ENCODE data around the gene SLC8A3. TPM values are rescaled to one million over a fixed set of nuclear protein-coding genes. Genes with fewer than 3 reads are reported as not detected.
A peak's percentile ranks its signal among the peaks of the same experiment; 100 is the strongest.

The SLC8A3 gene, protein sequence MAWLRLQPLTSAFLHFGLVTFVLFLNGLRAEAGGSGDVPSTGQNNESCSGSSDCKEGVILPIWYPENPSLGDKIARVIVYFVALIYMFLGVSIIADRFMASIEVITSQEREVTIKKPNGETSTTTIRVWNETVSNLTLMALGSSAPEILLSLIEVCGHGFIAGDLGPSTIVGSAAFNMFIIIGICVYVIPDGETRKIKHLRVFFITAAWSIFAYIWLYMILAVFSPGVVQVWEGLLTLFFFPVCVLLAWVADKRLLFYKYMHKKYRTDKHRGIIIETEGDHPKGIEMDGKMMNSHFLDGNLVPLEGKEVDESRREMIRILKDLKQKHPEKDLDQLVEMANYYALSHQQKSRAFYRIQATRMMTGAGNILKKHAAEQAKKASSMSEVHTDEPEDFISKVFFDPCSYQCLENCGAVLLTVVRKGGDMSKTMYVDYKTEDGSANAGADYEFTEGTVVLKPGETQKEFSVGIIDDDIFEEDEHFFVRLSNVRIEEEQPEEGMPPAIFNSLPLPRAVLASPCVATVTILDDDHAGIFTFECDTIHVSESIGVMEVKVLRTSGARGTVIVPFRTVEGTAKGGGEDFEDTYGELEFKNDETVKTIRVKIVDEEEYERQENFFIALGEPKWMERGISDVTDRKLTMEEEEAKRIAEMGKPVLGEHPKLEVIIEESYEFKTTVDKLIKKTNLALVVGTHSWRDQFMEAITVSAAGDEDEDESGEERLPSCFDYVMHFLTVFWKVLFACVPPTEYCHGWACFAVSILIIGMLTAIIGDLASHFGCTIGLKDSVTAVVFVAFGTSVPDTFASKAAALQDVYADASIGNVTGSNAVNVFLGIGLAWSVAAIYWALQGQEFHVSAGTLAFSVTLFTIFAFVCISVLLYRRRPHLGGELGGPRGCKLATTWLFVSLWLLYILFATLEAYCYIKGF
- 0.24 and 0.71 TPM in 2 replicates for total RNA-seq (ENCODE audit: low replicate concordance)

DNA sequence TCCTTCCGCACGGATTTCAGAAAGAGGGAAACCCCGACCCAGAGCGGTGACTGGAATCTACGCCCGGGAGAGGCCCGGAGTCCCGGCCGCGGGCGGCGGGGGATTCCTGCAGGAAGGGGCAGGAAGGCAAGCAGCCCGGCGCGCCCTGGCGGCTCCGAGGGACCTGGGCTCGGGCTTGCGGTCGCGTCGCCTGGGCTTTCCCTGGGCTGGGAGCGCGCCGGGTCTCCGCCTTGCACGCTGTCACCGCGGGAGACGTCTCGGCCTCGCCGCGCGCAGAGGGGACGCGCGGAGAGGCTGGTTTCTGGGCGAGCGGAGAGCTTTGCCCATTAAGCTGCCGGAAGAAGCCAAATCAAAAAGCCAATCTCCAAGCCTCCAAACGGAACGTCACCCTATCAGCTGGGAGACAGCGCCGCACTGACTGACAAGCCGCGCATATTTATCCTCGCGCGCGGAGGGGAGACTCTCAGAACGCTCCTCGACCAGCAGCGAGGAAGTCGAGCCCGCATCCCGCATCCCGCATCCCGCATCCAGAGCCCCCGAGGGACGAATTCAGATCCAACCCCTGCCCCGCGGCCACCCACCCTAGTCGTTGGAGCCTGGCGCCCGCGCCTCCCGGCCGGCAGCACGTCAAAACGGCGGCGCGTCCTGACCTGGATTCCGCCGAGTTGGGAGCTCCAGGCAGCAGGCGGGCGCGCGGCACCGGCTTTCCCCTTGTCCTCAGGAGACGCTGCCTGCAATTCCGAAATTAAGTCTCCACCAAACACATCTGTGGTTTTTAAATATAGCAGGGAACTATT is at the start of gene SLC8A3:
SLC8A3 (minus strand) TSS at position 293 of the 797 bp plus-strand sequence. CDS start 20,529 bp downstream, outside the sequence.
- peak; percentile 77 for DNase-seq (ENCODE audit: low spot score)
- TF ChIP-seq EZH2phosphoT487 (IDR thresholded peaks at IDR 0.05): peak; percentile 69
- peak; percentile 78 for TF ChIP-seq EZH2 (IDR thresholded peaks at IDR 0.05)
- TF ChIP-seq, protein P1, sequence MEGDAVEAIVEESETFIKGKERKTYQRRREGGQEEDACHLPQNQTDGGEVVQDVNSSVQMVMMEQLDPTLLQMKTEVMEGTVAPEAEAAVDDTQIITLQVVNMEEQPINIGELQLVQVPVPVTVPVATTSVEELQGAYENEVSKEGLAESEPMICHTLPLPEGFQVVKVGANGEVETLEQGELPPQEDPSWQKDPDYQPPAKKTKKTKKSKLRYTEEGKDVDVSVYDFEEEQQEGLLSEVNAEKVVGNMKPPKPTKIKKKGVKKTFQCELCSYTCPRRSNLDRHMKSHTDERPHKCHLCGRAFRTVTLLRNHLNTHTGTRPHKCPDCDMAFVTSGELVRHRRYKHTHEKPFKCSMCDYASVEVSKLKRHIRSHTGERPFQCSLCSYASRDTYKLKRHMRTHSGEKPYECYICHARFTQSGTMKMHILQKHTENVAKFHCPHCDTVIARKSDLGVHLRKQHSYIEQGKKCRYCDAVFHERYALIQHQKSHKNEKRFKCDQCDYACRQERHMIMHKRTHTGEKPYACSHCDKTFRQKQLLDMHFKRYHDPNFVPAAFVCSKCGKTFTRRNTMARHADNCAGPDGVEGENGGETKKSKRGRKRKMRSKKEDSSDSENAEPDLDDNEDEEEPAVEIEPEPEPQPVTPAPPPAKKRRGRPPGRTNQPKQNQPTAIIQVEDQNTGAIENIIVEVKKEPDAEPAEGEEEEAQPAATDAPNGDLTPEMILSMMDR (IDR thresholded peaks at IDR 0.05): no peak
- Histone ChIP-seq H3K27me3 (peaks cover 75% of the 10 kb centered on the region), H3K4me2 (peak within 1 kb of the TSS; percentile 100), H3K4me1 (peaks cover 22% of the 10 kb centered on the region), H3K79me2 (ENCODE audit: low read depth) (no peaks in the 10 kb centered on the region), H4K20me1 (ENCODE audit: low read depth) (no peaks in the 10 kb centered on the region), H3K27ac (no peak within 1 kb of the TSS), H3K9ac (no peak within 1 kb of the TSS), H3K4me3 (peak within 1 kb of the TSS; percentile 76), H3K36me3 (no peaks in the 10 kb centered on the region), H3K9me3 (ENCODE audit: low read depth) (no peaks in the 10 kb centered on the region), H3F3A (ENCODE audit: low read depth) (peaks cover 16% of the 10 kb centered on the region), H2AFZ (replicated peaks) (peak within 1 kb of the TSS; percentile 87)
- peak within 1 kb of the TSS; percentile 94 for H3K4me3 Mint-ChIP-seq
- H3K27ac Mint-ChIP-seq: peak within 1 kb of the TSS; percentile 17
- no peaks in the 10 kb centered on the region for H3K9me3 Mint-ChIP-seq
- peaks cover 20% of the 10 kb centered on the region for H3K27me3 Mint-ChIP-seq (ENCODE audit: insufficient read depth, low read depth)
- no peaks in the 10 kb centered on the region for H3K36me3 Mint-ChIP-seq
- H3K4me1 Mint-ChIP-seq: peaks cover 22% of the 10 kb centered on the region

DNA sequence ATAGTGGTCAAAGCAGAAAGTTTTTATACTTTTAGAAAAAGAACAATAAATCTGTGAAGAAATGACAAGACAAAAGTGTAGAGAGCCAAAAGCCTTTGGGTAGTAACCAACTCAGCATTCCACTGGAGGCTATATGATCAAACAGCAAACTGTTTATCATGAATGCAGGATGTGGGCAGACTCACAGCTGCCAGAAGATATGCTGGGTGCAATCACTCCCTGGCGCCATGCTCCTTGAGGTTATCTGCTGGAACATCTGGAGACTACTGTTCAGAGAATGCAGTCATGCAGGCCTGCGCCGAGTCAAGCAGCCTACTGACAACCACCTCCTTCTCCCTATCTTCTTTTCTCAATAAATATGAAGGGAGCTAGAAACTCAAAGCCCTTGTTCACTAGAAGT is 49.0 kb upstream of the SLC8A3 start:
- Histone ChIP-seq H3F3A (ENCODE audit: low read depth) (peaks cover 17% of the 10 kb centered on the region), H3K9me3 (ENCODE audit: low read depth) (peaks cover 5% of the 10 kb centered on the region), H3K4me1 (peaks cover 28% of the 10 kb centered on the region), H3K9ac (no peak overlapping the region), H3K36me3 (no peaks in the 10 kb centered on the region), H4K20me1 (ENCODE audit: low read depth) (no peaks in the 10 kb centered on the region), H3K27ac (no peak overlapping the region), H3K79me2 (ENCODE audit: low read depth) (no peaks in the 10 kb centered on the region), H3K4me2 (peak overlapping the region; percentile 45), H3K4me3 (no peak overlapping the region), H2AFZ (replicated peaks) (no peak overlapping the region), H3K27me3 (no peaks in the 10 kb centered on the region)
- peak overlapping the region; percentile 67 for H3K27ac Mint-ChIP-seq
- TF ChIP-seq EZH2phosphoT487 (IDR thresholded peaks at IDR 0.05): no peak
- TF ChIP-seq, protein P1 (IDR thresholded peaks at IDR 0.05): no peak
- TF ChIP-seq EZH2 (IDR thresholded peaks at IDR 0.05): no peak
- H3K4me3 Mint-ChIP-seq: no peak overlapping the region
- peaks cover 18% of the 10 kb centered on the region for H3K9me3 Mint-ChIP-seq
- no peak for DNase-seq (ENCODE audit: low spot score)
- H3K36me3 Mint-ChIP-seq: peaks cover 3% of the 10 kb centered on the region
- H3K4me1 Mint-ChIP-seq: peaks cover 18% of the 10 kb centered on the region
- peaks cover 5% of the 10 kb centered on the region for H3K27me3 Mint-ChIP-seq (ENCODE audit: insufficient read depth, low read depth)

Measured in neural progenitor cell (in vitro differentiated cells).